Measurements from ENCODE around the gene DDB1.
"Not testable (repeated sequence)": the region's sequence is repeated elsewhere in the genome, so short reads cannot be mapped to it uniquely, and the experiment has no call there.

DDB1 gene

GRCh38 chr11:61267437-61267841 is 65.5 kb downstream of the DDB1 start:
- H3K4me3 Mint-ChIP-seq = no peak overlapping the region
- H3K27me3 Mint-ChIP-seq = no peaks in the 10 kb centered on the region
- no peaks in the 10 kb centered on the region for H3K36me3 Mint-ChIP-seq
- H3K4me1 Mint-ChIP-seq = no peaks in the 10 kb centered on the region
- no peak for DNase-seq (ENCODE audit: low spot score in 2 of 2)
- H3K27ac Mint-ChIP-seq = no peak overlapping the region
- no peaks in the 10 kb centered on the region for H3K9me3 Mint-ChIP-seq
- ATAC-seq (ENCODE audit: low read depth) = no peak

GRCh38 chr11:61266602-61267001 is 66.3 kb downstream of the DDB1 start:
- Mint-ChIP-seq H3K9me3 (no peaks in the 10 kb centered on the region), H3K4me3 (no peak overlapping the region), H3K4me1 (no peaks in the 10 kb centered on the region), H3K27ac (no peak overlapping the region), H3K27me3 (no peaks in the 10 kb centered on the region), H3K36me3 (no peaks in the 10 kb centered on the region)
- DNase-seq (ENCODE audit: low spot score in 2 of 2) = no peak
- ATAC-seq (ENCODE audit: low read depth) = no peak

GRCh38 chr11:61265357-61265756 is 67.5 kb downstream of the DDB1 start:
- no peaks in the 10 kb centered on the region for H3K36me3 Mint-ChIP-seq

GRCh38 chr11:61264795-61265194 is 68.1 kb downstream of the DDB1 start:
- Mint-ChIP-seq H3K27me3 (no peaks in the 10 kb centered on the region), H3K36me3 (no peaks in the 10 kb centered on the region), H3K27ac (no peak overlapping the region), H3K4me1 (no peaks in the 10 kb centered on the region), H3K4me3 (no peak overlapping the region), H3K9me3 (no peaks in the 10 kb centered on the region)
- DNase-seq (ENCODE audit: low spot score in 2 of 2) (no peak), ATAC-seq (ENCODE audit: low read depth) (no peak)

More at GRCh38 chr11:61265357-61265756, 67.5 kb downstream of the DDB1 start:
- Mint-ChIP-seq H3K27ac (no peak overlapping the region), H3K4me1 (no peaks in the 10 kb centered on the region), H3K4me3 (no peak overlapping the region), H3K9me3 (no peaks in the 10 kb centered on the region), H3K27me3 (no peaks in the 10 kb centered on the region)
- no peak for ATAC-seq (ENCODE audit: low read depth)
- DNase-seq (ENCODE audit: low spot score in 2 of 2) = no peak

GRCh38 chr11:61264371-61264770 is 68.5 kb downstream of the DDB1 start:
- H3K27me3 Mint-ChIP-seq = no peaks in the 10 kb centered on the region
- no peak overlapping the region for H3K27ac Mint-ChIP-seq
- DNase-seq (ENCODE audit: low spot score in 2 of 2) (no peak), ATAC-seq (ENCODE audit: low read depth) (no peak)
- no peak overlapping the region for H3K4me3 Mint-ChIP-seq
- H3K4me1 Mint-ChIP-seq = no peaks in the 10 kb centered on the region
- no peaks in the 10 kb centered on the region for H3K36me3 Mint-ChIP-seq
- H3K9me3 Mint-ChIP-seq = no peaks in the 10 kb centered on the region

GRCh38 chr11:61259363-61259762 is 73.5 kb downstream of the DDB1 start:
- DNase-seq (ENCODE audit: low spot score in 2 of 2) (no peak), ATAC-seq (ENCODE audit: low read depth) (no peak)
- no peaks in the 10 kb centered on the region for H3K36me3 Mint-ChIP-seq
- no peak overlapping the region for H3K27ac Mint-ChIP-seq
- H3K4me3 Mint-ChIP-seq = no peak overlapping the region
- no peaks in the 10 kb centered on the region for H3K9me3 Mint-ChIP-seq
- no peaks in the 10 kb centered on the region for H3K27me3 Mint-ChIP-seq
- H3K4me1 Mint-ChIP-seq = no peaks in the 10 kb centered on the region

- ATAC-seq (ENCODE audit: low read depth) = no peak
- DNase-seq (ENCODE audit: low spot score in 2 of 2) = no peak
- H3K27me3 Mint-ChIP-seq = no peaks in the 10 kb centered on the region
- H3K9me3 Mint-ChIP-seq = no peaks in the 10 kb centered on the region
- no peak overlapping the region for H3K27ac Mint-ChIP-seq
- no peaks in the 10 kb centered on the region for H3K4me1 Mint-ChIP-seq
- no peak overlapping the region for H3K4me3 Mint-ChIP-seq
- H3K36me3 Mint-ChIP-seq = no peaks in the 10 kb centered on the region
These were observed 74.4 kb downstream of the DDB1 start for GRCh38 chr11:61258546-61258945.

GRCh38 chr11:61256710-61257482 is 76.0 kb downstream of the DDB1 start:
- no peak overlapping the region for H3K4me3 Mint-ChIP-seq
- H3K9me3 Mint-ChIP-seq = no peaks in the 10 kb centered on the region
- H3K27me3 Mint-ChIP-seq = no peaks in the 10 kb centered on the region
- H3K36me3 Mint-ChIP-seq = no peaks in the 10 kb centered on the region
- no peak for ATAC-seq (ENCODE audit: low read depth)
- no peaks in the 10 kb centered on the region for H3K4me1 Mint-ChIP-seq
- H3K27ac Mint-ChIP-seq = no peak overlapping the region
- DNase-seq (ENCODE audit: low spot score in 2 of 2) = no peak

- ATAC-seq (ENCODE audit: low read depth) (peak; percentile 81), DNase-seq (ENCODE audit: low spot score in 2 of 2) (peak; percentile 39 to 52)
- H3K27ac Mint-ChIP-seq = no peak overlapping the region
- H3K27me3 Mint-ChIP-seq = no peaks in the 10 kb centered on the region
- no peaks in the 10 kb centered on the region for H3K36me3 Mint-ChIP-seq
- no peaks in the 10 kb centered on the region for H3K9me3 Mint-ChIP-seq
- no peak overlapping the region for H3K4me3 Mint-ChIP-seq
- no peaks in the 10 kb centered on the region for H3K4me1 Mint-ChIP-seq
These were observed 78.4 kb downstream of the DDB1 start for GRCh38 chr11:61254403-61255025.

- not testable (repeated sequence) for ATAC-seq (ENCODE audit: low read depth); H3K4me1 Mint-ChIP-seq; H3K27me3 Mint-ChIP-seq; H3K4me3 Mint-ChIP-seq; H3K27ac Mint-ChIP-seq; H3K9me3 Mint-ChIP-seq; DNase-seq (ENCODE audit: low spot score in 2 of 2); H3K36me3 Mint-ChIP-seq
These were observed 80.6 kb downstream of the DDB1 start for GRCh38 chr11:61252332-61252731.

- DNase-seq (ENCODE audit: low spot score in 2 of 2); ATAC-seq (ENCODE audit: low read depth); H3K4me3 Mint-ChIP-seq; H3K27me3 Mint-ChIP-seq; H3K9me3 Mint-ChIP-seq; H3K36me3 Mint-ChIP-seq; H3K27ac Mint-ChIP-seq; H3K4me1 Mint-ChIP-seq: not testable (repeated sequence)
These were observed 81.8 kb downstream of the DDB1 start for GRCh38 chr11:61250796-61251765.
